ENCODE data around the gene LAMC2. TPM values are rescaled to one million over a fixed set of nuclear protein-coding genes. Genes with fewer than 3 reads are reported as not detected.

LAMC2 gene
- total RNA-seq, 1 donor from 2014 or later: 3.8 TPM

- intact Hi-C loops (cut with DNase I): no loop called here
- no peak for DNase-seq (ENCODE audit: missing footprints)
- no peak for ATAC-seq
Observed at GRCh38 chr1:183203094-183203493, 17.0 kb downstream of the LAMC2 start.

- ATAC-seq (peak; percentile 74), DNase-seq (ENCODE audit: missing footprints) (no peak)
- intact Hi-C loops (cut with DNase I): no loop called here
Observed at GRCh38 chr1:183205196-183205781, 19.2 kb downstream of the LAMC2 start.

DNA sequence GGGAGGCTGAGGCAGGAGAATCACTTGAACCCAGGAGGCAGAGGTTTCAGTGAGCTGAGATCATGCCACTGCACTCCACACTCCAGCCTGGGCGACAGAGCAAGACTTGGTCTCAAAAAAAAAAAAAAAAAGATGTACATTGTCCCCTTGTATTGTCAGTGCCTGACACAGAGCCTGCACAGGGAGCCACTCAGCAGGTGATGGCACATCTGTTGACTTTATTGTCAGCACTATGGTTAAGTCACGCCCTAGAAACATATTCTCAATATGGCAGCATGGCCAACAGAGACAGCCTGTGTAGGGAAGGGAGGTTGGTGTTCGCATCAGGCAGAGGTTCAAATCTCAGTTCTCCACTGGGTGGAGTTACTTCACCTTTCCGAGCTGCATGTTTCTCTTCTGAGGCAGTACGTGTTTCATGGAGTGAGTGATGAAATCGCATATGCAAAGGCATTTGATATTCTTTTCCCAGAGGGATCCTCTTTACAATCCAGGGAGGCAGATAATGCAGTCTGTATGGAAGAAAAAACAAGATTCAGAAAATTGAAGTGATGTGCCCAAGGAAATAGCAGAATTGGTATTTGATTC is 20.6 kb downstream of the LAMC2 start:
- intact Hi-C loops (cut with DNase I): no loop called here
- no peak for ATAC-seq

DNA sequence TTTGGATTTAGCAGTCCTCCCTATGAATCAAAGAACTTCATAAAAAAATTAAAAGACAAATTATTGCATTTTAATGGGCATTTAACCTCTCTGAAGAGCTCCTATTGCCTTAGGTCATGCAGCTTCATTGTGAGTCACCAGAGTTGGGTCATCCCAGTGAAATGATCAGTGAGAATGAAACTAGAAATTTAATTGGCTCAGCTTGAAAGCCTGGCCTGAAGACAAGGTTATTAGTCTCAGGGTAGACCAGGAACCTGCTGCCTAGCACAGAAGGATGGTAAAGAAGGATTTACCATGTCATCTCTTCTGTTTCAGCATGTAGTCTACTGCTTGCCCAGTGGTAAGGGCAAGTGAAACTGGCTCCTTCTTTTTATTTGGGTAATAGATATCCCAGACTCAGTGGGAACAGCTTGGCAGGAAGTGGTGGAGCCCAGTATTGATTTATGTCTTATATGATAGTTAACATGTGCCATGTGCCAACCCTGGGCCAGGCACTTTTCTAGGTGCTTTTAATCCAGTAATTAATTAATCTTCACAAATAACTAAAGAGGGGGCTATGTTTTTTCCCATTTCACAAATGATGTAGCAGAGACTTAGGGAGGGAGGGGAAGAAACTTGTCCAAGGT is 23.6 kb downstream of the LAMC2 start:
- intact Hi-C loops (cut with DNase I): no loop called here
- DNase-seq (ENCODE audit: missing footprints) (no peak), ATAC-seq (no peak)

More for the DNA sequence above, 20.6 kb downstream of the LAMC2 start:
- no peak for DNase-seq (ENCODE audit: missing footprints)

- ATAC-seq (no peak), DNase-seq (ENCODE audit: missing footprints) (no peak)
- intact Hi-C loops (cut with DNase I): no loop called here
Observed at GRCh38 chr1:183210681-183211080, 24.6 kb downstream of the LAMC2 start.

DNA sequence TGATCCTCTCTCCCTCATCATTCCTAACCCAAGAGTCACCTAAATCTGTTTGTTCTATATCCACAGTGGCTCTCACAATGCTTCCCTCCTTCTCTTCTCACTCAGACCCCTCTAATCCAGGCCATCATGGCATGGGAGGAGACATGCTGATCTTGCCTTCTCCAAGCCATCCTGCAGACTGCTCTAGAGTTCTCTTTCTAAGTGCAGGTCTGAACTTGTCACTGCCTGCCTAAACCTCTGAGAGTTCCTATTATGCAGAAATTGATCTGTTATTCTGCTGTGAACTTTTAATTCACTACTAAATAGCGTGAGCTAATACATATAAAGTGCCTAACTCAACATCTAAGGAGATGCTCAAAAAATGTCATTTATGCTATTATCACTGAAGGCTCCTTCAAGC is 26.8 kb downstream of the LAMC2 start:
- intact Hi-C loops (cut with DNase I): no loop called here
- DNase-seq (ENCODE audit: missing footprints) (no peak), ATAC-seq (no peak)

GRCh38 chr1:183214021-183214970 is 28.2 kb downstream of the LAMC2 start:
- intact Hi-C loops (cut with DNase I): no loop called here
- no peak for DNase-seq (ENCODE audit: missing footprints)
- ATAC-seq: no peak

GRCh38 chr1:183215076-183215720 is 29.1 kb downstream of the LAMC2 start:
- intact Hi-C loops (cut with DNase I): no loop called here
- DNase-seq (ENCODE audit: missing footprints) (no peak), ATAC-seq (no peak)

GRCh38 chr1:183215936-183216335 is 29.9 kb downstream of the LAMC2 start:
- DNase-seq (ENCODE audit: missing footprints): no peak

GRCh38 chr1:183218027-183218618 is 32.1 kb downstream of the LAMC2 start:
- intact Hi-C loops (cut with DNase I): no loop called here
- peak; percentile 93 for ATAC-seq
- peak; percentile 82 for DNase-seq (ENCODE audit: missing footprints)

More at GRCh38 chr1:183215936-183216335, 29.9 kb downstream of the LAMC2 start:
- ATAC-seq: no peak
- intact Hi-C loops (cut with DNase I): no loop called here

GRCh38 chr1:183218971-183219615 is 33.0 kb downstream of the LAMC2 start:
- peak; percentile 59 for ATAC-seq
- DNase-seq (ENCODE audit: missing footprints): no peak
- intact Hi-C loops (cut with DNase I): no loop called here

GRCh38 chr1:183219616-183220009 is 33.5 kb downstream of the LAMC2 start:
- intact Hi-C loops (cut with DNase I): no loop called here
- ATAC-seq: no peak

GRCh38 chr1:183222909-183223308 is 36.8 kb downstream of the LAMC2 start:
- intact Hi-C loops (cut with DNase I): no loop called here
- ATAC-seq: no peak
- DNase-seq (ENCODE audit: missing footprints): no peak

More at GRCh38 chr1:183219616-183220009, 33.5 kb downstream of the LAMC2 start:
- no peak for DNase-seq (ENCODE audit: missing footprints)

DNA sequence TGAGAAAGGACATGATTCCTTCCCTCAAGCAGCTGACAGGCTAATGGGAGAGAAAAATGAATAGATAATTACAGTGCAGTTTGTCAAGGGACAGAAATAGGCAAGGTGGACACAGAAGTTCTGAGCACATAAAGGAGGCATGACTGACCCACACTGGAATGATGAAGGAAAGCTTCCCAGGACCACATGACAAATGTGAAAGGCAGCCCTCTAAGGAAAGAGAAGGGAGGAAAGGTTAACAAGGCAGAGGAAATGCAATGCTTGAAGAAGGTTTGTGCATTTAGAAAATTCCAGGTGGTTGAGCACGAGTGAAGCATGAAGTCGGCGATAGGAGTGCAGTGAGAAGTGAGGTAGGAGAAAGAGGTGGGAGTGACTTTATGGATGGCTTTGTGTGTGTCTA is 37.4 kb downstream of the LAMC2 start:
- ATAC-seq: no peak
- DNase-seq (ENCODE audit: missing footprints): no peak
- intact Hi-C loops (cut with DNase I): no loop called here

DNA sequence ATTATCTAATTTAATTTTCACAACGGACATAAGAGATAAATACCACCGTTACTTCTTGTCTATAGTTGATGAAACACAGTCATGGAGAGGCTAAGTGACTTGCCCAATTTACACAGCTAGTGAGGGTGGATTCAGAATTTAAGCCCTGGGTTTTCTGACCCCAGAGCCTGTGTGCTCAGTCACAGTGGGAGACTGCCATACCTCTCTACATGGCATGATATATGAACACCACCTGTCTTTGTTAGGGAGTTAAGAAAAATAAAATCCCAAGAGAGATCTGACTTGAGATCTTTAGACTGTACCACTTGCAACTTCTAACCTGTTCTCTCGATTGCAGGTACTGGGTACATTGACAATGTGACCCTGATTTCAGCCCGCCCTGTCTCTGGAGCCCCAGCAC is 40.3 kb downstream of the LAMC2 start:
- ATAC-seq (no peak), DNase-seq (ENCODE audit: missing footprints) (no peak)
- intact Hi-C loops (cut with DNase I): loop anchor here (5.0 kb wide), 1 partner anchor 84 kb away; no protein-coding TSS in a partner anchor

DNA sequence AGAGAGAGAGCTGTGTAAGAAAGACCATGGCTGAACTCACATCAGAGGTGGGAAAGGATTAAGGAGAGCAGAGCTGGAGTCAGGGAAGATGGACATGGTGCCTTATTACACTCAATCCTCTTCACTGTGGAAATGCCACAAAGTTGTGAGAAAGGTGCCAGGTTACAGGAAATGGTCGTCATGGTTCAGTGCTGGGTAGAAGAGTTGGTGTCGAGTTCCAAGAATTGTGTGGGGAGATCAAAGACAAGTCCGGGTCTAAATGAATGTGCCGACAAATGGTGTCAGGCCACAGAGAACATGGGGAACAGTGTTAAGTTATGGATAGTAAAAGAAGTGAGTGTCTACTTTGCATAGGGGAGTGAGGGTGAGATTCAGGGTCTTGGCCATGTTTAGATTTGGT is 40.9 kb downstream of the LAMC2 start:
- intact Hi-C loops (cut with DNase I): loop anchor here (5.0 kb wide), 1 partner anchor 85 kb away; no protein-coding TSS in a partner anchor
- DNase-seq (ENCODE audit: missing footprints): no peak
- no peak for ATAC-seq

DNA sequence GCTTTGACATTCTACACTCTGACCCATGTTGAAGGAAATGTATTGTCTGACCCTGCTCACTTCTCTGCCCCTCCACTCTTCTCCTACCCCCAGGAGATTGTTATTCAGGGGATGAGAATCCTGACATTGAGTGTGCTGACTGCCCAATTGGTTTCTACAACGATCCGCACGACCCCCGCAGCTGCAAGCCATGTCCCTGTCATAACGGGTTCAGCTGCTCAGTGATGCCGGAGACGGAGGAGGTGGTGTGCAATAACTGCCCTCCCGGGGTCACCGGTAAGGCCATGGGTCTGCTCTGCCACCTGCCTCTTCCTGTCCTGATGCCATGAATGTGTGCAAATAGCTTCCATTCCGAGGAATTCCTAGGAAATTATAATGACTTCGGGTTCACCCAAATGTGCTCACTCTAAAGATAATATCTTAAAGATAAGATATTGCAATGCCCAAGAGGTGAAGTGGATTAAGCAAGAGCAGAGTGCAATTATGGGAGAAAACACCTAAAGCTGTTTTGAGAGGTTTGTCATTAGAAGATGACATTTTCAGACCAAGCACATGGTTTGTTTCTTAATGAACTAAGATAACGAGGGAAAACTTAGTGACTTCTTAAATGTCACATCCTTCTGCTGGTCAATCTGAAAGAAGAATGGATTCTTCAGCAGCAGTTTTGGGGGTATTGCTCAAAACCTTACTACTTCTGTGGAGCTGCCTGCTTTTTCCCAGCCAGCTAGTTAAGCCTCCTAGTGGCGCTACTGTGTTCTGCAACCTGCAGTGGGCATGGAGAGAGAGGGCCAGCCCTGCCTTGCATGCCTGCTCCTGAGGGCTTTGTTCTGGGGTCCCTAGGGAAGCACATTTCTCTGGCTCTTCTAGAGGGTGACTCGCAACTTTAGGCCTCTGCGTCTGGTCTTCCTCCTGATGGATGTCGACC is 41.6 kb downstream of the LAMC2 start:
- DNase-seq (ENCODE audit: missing footprints) (no peak), ATAC-seq (peak; percentile 64)
- intact Hi-C loops (cut with DNase I): loop anchor here (2.0 to 5.0 kb wide), 2 partner anchors 85 to 265 kb away; no protein-coding TSS in a partner anchor

Measured in Right ventricle myocardium inferior (tissue), 1 donor.